ENCODE measurements around the gene RPN1.

Gene RPN1

GRCh38 chr3:128648940-128649663 lies 1.5 kb downstream of the RPN1 start:
- DNase-seq: no peak

- DNase-seq: no peak
These were observed 2.2 kb downstream of the RPN1 start for GRCh38 chr3:128648402-128648801.

GRCh38 chr3:128647307-128647706 lies 3.3 kb downstream of the RPN1 start:
- no peak for DNase-seq

- no peak for DNase-seq
These were observed 16.5 kb downstream of the RPN1 start for GRCh38 chr3:128634075-128634611.

GRCh38 chr3:128632301-128632700 lies 18.3 kb downstream of the RPN1 start:
- no peak for DNase-seq

GRCh38 chr3:128629936-128630335 lies 20.7 kb downstream of the RPN1 start:
- DNase-seq: no peak

- DNase-seq: no peak
These were observed 25.1 kb downstream of the RPN1 start for GRCh38 chr3:128625409-128625945.

GRCh38 chr3:128624526-128625138 lies 26.0 kb downstream of the RPN1 start:
- no peak for DNase-seq

GRCh38 chr3:128623762-128624176 lies 26.8 kb downstream of the RPN1 start:
- DNase-seq: no peak

GRCh38 chr3:128621931-128622330 lies 28.7 kb downstream of the RPN1 start:
- DNase-seq: no peak

GRCh38 chr3:128621234-128621633 lies 29.4 kb downstream of the RPN1 start:
- DNase-seq: no peak

GRCh38 chr3:128620268-128620691 lies 30.3 kb downstream of the RPN1 start:
- no peak for DNase-seq

GRCh38 chr3:128619146-128619890 lies 31.3 kb downstream of the RPN1 start:
- no peak for DNase-seq

- no peak for DNase-seq
These were observed 32.3 kb downstream of the RPN1 start for GRCh38 chr3:128618398-128618726.

- peak; percentile 98 for DNase-seq
These were observed 32.8 kb downstream of the RPN1 start for GRCh38 chr3:128617557-128618397.

- DNase-seq: no peak
These were observed 33.4 kb downstream of the RPN1 start for GRCh38 chr3:128617270-128617556.

GRCh38 chr3:128616516-128617269 lies 33.9 kb downstream of the RPN1 start:
- no peak for DNase-seq

GRCh38 chr3:128614076-128614475 lies 36.5 kb downstream of the RPN1 start:
- no peak for DNase-seq

GRCh38 chr3:128613083-128613829 lies 37.4 kb downstream of the RPN1 start:
- no peak for DNase-seq

- DNase-seq: no peak
These were observed 40.1 kb downstream of the RPN1 start for GRCh38 chr3:128610451-128611070.

GRCh38 chr3:128609294-128609693 lies 41.3 kb downstream of the RPN1 start:
- no peak for DNase-seq
